Activated T-helper 1 cell treated with Interleukin-2 at 50 U/mL for 16 hours (primary cell): ENCODE results near the gene SLC17A3.

ENCODE experiments used
- DNase-seq: peaks from one replicate; pipeline ENCODE4 v3.0.0-alpha.2; 2020; ENCODE audit warnings: low read depth

SLC17A3 gene

GRCh38 chr6:25835442-25836283 is 38.4 kb downstream of the SLC17A3 start:
- no peak for DNase-seq

DNA sequence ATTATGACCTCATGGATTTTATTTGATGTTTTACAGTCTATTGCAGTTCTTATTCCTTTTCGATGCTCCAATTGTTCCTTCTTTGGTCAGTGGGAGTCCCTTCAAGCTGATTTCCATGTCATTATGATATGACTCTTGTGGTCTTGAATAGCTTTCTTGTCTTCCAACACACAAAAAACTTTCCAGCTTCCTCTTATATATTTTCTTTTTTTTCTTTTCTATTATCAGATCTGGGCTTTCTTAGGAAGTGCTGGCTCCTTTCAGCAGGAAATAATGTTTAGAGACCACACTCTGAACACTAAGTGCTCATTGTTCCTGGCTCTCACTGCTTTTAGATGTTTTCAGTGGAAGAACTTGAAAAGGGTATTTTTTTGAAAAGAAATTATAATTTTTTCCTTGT is 39.1 kb downstream of the SLC17A3 start:
- DNase-seq: no peak

GRCh38 chr6:25833136-25833535 is 40.9 kb downstream of the SLC17A3 start:
- DNase-seq: no peak

DNA sequence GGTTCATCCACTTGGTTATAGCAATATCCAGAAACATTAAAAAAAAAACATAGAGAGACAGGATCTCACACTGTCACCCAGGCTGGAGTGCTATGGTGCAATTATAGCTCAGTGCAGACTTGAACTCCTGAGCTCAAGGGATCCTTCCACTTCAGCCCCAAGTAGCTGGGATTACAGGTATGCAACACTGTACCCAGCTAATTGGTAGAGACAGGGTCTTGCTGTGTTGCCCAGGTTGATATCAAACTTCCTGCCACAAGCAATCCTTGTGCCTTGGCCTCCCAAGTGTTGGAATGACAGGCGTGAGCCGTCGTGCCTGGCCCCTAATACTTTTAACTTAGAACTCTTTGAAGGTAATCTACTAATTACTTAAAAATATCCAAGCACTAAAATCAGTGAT is 41.4 kb downstream of the SLC17A3 start:
- no peak for DNase-seq

- DNase-seq: no peak
Observed at GRCh38 chr6:25832307-25832662, 41.8 kb downstream of the SLC17A3 start.

DNA sequence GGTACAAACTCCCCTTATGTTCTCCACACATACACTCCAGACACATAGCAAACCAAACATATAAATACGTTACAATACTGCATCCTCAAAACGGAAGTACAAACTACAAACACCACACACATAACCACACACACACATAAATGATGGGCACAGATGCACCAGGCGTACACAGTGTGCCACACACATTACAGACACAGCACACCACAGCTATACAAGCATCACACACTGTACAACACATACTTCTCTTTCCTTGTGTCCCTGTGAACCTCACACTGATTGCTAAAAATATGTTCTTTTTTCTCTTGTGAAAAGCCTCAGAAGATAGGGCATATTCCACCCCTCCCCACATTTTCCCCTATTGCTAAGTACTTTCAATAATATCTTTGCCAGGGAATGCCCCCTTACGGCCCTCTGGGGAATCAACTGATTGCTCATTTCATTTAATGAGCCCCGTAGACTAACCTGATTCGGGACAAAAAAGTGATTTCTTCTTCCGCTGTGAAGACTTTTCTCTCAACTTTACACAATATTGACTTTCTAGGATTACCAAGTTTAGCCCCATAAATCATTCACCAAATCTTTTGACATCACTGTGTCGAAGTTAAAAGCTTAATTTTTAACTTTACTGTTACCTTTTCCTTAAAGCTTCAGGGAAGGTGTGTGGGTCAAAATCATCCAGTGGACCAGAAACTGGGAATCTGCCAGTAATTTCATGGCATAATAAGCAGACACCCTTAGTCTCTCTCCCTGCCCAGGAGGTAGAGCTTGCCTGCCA is 42.3 kb downstream of the SLC17A3 start, which contains the start of gene SLC17A1:
Gene SLC17A1 (minus strand): TSS at position 521 of the 775 bp plus-strand sequence. CDS start 1,495 bp downstream, outside the sequence.
- no peak for DNase-seq

DNA sequence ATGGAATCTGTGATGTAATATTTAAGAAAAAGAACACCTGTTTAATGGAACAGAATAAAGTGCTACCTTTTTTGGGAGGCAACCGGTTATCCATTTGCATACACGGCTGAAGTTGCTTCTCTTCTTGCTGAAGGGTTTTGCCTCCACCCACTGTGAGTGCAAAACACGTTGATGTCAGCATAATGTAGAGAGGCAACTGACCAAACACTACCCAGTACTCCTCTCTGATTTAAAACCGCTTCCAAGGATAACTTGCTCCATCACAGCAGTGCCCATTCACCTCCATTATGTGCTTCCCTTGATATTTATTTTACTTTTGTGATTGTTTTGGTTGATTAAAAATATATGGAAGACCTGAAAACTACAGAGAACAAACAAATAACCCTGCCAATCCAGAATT is 43.6 kb downstream of the SLC17A3 start:
- DNase-seq: no peak

- no peak for DNase-seq
Observed at GRCh38 chr6:25829375-25829774, 44.7 kb downstream of the SLC17A3 start.

GRCh38 chr6:25821341-25821740 is 52.7 kb downstream of the SLC17A3 start:
- DNase-seq: no peak

GRCh38 chr6:25816252-25816651 is 57.8 kb downstream of the SLC17A3 start:
- DNase-seq: no peak

GRCh38 chr6:25815194-25815593 is 58.8 kb downstream of the SLC17A3 start:
- DNase-seq: no peak

GRCh38 chr6:25804804-25805203 is 69.2 kb downstream of the SLC17A3 start:
- no peak for DNase-seq

- no peak for DNase-seq
Observed at GRCh38 chr6:25801436-25801835, 72.6 kb downstream of the SLC17A3 start.
